GM21381 (cell line): ENCODE data around the gene CIAPIN1.

Source experiments
- ATAC-seq: cut with Tn5 transposase; IDR thresholded peaks from one replicate; pipeline ENCODE4 v1.9.1; 2021; ENCODE audit warnings: mild to moderate bottlenecking, moderate library complexity; ENCODE audit not compliant: unreplicated experiment

Gene CIAPIN1

DNA sequence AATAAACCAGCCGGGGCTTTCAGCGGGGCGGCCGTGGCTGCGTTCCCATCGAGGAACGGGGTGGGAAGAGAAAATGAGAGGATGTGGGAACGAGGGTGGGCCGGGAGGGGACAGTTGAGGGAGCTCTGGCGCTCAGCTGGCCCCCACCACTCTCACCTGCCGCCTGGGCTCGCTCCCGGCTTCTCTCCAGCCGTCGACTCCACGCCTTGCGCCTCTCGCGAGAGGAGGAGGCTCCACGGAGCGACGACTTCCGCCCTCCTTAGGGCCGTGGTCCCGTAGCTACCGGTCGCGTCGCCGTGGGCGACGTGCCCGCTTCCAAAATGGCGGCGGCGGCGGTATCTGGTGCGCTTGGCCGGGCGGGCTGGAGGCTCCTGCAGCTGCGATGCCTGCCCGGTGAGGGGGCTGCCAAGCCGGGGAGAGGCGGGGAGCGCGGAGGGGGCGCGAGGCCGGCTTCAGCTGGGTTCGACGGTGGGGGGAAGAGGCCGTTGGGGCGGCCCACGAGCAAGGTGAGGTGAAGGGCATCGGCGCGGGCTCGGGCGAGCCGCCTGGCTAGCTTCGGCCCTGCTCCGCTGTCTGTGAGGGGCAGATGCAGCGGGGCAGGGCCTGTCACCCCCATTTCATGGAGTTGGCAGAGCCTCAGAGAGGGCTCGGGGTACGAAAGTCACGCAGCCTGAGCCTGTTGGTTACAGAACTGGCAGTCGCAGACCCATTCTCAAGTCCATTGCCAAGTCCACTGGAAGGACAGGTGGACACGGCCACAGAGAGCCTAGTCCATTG, at the start of gene CIAPIN1, which contains the start of gene COQ9:
Gene CIAPIN1 (minus strand): TSS at position 200 of the 777 bp plus-strand sequence. CDS start 6,457 bp downstream, outside the sequence.
Gene COQ9 (plus strand): TSS at position 294 of the 777 bp plus-strand sequence. CDS start 27 bp downstream, at position 321.
- ATAC-seq: peak; percentile 99

DNA sequence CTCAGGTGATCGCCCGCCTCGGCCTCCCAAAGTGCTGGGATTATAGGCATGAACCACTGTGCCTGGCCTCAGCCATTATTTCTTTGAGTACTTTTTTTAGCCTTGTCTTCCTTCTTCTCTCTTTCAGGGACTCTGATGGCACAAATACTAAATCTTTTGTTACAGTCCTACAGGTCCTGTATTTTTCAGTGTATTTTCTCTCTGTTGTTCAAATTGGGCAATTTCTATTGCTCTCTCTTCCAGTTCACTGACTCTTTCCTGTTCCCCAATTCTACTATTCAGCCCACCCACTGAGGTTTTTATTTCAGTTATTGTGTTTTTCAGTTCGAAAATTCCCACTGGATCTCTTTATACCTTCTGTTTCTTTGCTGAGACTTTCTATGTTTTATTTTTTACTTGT, 46.6 kb upstream of the CIAPIN1 start:
- no peak for ATAC-seq

DNA sequence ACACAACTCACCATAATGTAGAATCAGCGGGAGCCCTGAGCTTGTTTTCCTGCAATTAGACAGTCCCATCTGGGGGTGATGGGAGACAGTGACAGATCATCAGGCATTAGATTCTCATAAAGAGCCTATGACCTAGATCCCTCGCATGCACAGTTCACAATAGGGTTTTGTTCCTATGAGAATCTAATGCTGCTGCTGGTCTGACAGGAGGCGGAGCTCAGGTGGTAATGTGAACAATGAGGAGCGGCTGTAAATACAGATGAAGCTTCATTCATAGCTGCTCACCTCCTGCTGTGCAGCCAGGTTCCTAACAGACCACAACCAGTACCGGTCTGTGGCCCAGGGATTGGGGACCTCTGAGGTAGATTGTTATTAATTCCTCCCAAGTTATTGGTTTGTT, 42.0 kb upstream of the CIAPIN1 start:
- no peak for ATAC-seq

DNA sequence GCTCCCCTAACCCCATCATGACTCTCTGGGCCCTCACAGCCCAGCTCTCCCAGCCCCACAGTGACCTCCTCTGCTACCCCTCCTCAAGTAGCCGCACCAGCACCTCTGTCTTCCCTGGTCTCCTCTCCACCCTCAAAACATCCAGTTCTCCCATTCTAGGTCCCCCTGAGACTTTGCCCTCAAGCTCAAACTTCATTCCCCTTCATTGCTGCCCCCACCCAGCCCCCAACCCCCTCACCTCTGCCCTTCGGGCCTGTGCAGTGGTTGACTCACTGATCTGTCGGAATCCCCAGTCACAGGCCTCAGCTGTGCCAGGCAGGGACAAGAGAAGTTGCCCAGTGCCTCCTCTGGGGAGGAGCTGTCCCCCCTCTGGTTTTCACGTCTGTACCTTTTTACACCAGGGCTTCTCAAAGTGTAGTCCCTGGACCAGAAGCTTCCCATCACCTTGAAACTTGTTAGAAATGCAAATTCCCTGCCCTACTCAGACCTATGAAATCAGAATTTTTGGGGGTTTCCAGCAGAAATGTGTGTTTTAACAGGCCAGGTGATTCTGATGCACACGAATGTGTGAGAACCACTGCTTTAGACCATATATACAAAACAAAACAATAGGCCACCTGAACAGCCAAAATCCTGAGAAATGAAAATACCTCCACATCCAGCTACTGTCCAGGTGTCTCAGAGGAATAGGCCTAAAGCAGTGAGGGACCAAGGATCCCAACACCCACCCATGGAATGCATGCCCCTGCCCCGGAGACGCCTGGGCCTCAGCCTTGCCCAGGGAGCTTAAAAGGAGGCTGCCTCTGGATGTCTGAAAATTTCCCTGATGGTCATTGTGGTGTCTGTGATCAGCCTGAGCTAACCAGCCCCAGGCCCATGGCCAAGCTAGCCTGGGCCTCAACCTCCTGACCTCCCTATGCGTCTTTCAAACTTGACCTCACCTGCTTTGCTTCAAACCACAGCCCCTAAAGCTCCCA, 40.0 kb upstream of the CIAPIN1 start:
- ATAC-seq: no peak

DNA sequence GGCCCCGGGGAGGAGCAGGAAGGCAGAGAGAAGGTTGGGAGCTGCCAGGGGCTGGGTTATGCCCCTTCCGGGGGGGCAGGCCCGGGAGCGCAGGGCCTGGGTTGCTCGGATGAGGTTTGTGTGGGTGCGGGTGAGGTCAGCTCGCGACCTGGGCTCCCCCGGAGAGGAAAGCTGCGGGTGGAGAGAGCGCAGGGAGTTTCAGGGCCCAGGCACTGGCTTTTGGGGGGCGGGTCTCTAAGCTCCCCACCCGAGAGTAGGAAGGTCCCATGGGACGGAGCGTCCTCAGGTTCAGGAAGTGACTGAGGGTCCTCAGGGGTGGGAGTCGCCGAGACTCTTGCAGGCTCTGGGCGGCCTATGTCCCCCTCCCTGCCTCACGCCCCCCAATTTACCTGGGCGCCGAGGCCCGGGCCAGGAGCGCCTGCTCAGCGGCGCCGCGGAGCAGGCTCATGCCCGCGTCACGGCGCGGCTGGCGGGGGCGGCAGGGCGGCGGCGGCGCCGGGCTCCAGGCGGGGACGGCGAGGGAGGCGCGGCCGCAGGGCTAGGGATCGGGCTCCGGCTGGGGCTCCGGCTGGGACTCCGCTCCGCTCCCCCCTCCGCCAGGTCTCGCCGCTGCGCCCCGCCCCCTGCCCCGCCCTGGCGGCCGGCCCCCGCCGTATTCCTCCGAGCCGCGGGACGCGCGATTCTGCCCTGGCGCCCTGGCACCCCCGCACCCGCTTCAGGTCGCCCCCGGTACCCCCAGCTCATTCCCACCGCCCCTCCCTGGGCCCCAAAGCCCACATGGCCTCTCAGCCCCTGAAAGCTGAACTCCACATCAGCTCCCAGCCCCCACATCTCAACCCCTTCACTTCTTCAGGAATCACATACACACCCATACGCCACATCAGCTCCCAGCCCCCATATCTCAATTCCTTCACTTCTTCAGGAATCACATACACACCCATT, 39.0 kb upstream of the CIAPIN1 start, which contains the start of gene DOK4:
Gene DOK4 (minus strand): TSS at position 578 of the 942 bp plus-strand sequence. CDS start 6,986 bp downstream, outside the sequence.
- ATAC-seq: peak; percentile 88

DNA sequence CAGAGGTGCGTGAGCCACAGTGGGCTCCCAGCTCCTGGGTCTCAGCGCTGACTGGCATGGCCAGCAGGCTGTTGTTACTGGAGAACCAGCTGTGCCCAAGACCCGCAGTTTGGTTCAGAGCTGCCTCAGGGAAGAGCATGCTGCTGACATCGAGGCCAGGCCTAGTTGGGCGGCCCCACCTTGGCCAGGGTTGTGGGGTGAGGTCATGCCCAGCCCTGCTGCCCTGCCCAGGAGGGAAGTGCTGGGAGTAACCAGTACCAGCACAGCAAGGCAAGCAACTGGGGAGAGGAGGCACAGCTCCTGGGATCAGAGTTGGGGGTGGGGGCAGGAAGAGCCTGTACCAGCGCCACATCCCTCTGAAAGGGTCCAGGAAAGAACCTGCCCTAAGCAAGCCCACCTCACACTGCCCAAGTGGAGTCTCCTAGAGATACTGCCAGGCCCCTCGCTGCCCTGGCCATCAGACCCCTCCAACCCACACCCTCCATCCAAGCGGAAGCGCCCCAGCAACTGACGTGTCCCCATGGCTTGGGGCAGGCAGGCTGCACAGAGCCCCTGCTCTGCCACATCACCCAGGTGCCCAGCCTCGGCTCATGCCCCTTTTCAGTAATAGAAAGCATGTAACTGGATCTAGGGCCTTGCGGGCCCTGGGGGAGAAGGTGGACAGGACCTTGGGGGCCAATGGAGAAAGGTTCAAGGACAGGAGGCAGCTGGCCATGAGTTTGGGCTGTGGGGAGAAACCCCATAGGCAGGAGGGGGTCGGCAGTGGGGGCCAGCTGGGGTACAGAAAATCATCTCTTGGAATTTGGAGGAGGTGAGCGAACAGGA, 38.1 kb upstream of the CIAPIN1 start:
- ATAC-seq: no peak

DNA sequence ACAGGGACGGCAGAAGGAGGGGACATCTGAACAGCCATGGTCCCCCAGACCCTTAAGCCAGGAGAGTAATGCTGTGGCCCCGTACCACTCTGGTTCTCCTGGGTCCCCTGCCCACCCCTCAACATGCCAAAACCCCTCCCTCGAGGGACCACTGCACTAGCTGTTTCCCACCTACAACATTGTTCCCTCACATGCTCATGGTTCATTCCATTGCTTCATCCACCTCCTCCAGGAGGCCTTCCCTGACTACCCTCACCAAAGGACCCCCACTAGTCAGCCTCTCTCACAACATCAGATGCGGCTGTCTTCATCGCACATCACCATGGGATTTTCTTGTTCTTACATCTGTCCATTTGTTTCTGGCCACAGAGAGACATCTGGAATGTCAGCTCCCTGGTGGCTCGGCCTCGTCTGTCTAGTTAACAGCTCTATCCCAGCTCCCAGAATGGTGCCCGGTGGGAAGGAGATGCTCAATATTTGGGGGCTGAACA, 37.4 kb upstream of the CIAPIN1 start:
- ATAC-seq: no peak

DNA sequence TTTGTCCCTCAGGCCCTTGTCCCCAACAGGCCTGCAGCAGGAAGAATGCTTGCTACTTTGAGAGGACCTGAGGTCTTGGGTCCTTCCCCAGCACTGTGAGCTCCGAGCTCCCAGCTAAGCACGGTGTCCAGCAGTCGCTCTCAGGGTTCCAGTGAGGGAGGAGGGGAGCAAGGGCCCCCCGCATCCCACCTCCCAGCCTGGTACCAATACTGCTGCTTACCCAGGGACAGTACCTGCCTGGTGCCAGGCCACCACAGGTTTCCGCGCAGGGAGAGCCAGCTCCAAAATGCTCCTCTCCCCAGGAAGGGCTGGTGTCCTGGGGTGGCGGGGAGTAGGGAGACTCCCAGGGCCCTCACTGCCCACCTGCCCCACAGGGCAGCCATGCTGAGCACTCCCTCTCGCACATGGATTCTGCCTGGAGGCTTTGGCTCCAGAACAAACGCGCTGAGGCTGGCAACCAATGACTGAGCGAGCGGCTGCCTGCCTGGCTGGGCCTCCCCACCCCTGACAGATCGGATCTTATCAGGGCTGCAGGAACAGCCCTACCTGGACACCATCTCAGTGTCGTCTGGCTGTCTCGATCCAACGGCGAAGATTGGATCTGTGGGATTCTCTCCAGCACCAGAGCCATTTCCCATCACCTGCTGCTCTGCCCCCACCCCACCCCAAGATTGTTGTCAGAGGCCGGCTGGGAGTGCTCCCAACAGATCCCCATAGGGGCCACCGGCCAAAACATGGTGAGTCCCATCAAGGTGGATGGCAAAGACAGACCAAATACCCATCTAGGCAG, 36.7 kb upstream of the CIAPIN1 start:
- no peak for ATAC-seq

DNA sequence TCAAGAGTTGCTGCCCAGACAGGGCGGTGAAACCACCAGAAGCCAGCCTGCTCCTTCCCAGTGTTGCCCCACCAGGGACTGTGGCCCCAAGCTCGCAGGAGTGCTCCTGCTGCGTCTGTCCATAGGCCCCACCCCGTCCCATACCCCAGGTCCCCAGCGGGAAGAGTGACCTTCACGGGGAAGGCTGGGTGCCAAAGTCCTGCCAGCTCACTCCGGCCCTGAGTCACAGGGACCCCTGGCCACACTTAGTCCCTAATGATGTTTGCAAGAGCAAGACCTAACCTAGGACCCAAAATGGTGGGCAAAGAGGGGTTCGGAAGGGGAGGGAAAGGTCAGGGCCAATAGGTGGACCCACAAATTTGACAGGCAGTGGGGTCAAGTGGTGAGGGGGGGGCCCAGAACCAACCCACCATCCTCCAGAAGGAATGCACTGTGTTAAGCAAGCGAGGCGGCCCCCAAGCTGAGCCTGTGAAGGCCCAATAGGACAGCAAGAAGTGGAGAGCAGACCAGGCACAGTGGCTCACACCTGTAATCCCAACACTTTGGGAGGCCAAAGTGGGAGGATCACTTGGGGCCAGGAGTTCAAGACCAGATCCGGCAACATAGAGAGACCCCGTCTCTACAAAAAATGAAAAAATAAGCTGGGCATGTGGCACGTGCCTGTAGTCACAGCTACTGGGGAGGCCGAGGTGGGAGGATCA, 35.8 kb upstream of the CIAPIN1 start:
- ATAC-seq: no peak

DNA sequence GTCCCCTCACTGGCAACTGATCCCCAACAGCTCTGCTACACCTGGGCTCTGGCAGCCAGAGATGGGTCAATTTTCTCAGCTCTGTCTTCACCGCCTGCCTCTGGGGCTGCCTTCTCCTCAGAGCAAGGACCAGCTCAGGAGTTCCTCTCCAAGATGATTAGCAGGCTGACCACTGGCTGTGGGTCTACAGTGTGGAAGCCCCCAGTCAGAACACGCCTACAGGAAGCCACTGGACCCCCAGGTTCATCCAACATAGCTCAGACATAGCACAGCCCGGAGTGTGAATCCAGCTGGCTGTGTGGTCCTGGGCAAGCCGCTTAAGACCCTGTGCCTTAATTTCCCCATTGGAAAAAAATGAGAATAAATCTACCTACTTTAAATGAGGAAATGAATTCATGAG, 34.2 kb upstream of the CIAPIN1 start:
- no peak for ATAC-seq

DNA sequence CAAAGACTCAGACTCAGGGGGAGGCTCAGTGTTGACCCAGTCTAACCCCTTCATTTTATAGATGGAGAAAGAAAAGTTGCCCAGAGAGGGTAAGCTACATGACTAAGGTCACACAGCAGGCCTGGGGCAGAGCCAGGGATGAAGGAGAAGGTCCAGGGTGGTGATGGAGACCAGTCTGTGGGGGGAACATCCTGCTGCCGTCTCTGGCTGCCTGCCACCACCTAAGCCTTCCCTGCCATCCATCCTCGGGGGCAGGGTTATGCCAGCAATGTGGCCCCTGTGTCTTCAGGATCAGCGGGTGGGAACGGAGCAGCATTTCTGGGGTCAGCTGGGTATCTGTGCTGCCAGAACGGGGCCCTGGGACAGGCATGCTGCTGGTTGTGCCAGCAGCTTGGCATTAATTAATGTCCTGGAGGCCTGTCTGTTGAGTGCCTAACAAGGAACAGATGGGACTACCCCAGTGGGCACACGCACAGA, 33.6 kb upstream of the CIAPIN1 start:
- no peak for ATAC-seq

DNA sequence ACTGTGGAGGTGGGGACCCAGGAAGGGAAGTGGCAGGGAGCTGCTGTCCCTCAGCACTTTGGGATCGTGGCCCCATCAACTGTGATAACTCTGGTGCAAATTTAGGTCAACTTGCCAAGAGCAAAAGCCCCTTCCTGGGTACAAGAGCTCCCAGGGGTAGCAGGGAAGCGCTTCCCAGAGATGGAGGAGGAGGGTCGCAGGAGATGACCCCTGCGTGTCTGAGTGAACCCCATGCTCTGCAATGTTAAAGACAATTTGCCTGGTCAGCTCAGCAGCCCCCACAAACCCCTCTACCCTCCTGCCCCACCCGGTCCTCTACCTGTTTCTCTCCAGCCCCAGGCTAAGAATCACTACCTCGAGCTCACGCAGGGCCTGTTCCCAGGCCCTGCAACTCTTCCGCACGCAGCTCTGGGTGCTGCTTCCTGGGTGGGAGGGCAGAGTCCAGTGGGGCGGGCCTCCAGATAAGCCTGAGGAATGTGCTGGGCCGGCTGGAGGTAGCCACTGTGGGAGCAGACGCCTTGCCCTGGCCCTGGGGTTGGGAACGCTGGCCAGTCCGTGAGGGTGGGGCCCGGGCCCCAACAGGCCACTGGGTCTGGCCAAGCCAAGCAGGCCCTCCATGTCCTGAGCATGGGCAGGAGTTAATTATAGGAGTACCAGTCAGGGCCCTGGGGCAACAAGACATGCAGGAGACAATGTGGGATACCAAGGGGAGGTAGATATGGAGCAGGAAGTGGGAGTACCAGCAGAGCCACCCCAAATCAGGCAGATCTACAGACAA, 33.0 kb upstream of the CIAPIN1 start:
- ATAC-seq: no peak

DNA sequence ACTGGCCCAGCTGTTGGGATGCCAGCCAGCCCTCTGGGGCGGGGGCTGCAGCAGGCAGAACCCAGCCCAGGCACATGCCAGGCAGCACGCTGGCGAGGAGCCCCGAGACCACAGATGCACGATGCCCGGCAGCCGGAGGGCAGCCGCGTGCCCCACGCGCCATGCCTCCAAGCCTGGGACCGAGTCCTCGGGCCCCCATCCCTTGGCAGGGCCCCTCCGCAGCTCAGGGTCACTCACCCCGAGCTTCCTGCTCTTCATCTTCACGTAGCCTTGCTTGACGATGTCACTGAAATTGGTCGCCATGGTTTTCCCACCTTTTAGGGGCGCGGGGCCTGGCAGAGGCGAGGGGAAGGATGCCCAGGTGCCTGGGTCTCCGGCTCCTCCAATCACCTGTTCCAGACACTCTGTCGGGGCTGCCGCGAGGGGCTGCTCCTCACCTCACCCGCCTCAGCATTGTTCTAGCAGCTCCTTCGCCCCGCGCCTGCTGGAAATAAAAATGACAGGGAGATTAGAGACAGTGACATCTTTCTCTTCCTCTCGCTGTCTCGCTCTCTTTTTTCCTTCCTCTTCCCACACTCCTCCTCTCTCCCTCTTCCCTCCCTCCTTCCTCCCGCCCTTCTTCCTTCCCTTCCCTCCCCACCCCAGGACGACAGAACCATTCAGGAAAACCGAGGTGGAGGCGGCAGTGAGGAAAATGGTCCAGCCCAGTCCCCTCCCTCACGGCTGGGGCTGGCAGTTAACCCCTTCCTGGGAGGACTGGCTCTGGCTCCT, 32.2 kb upstream of the CIAPIN1 start:
- no peak for ATAC-seq

DNA sequence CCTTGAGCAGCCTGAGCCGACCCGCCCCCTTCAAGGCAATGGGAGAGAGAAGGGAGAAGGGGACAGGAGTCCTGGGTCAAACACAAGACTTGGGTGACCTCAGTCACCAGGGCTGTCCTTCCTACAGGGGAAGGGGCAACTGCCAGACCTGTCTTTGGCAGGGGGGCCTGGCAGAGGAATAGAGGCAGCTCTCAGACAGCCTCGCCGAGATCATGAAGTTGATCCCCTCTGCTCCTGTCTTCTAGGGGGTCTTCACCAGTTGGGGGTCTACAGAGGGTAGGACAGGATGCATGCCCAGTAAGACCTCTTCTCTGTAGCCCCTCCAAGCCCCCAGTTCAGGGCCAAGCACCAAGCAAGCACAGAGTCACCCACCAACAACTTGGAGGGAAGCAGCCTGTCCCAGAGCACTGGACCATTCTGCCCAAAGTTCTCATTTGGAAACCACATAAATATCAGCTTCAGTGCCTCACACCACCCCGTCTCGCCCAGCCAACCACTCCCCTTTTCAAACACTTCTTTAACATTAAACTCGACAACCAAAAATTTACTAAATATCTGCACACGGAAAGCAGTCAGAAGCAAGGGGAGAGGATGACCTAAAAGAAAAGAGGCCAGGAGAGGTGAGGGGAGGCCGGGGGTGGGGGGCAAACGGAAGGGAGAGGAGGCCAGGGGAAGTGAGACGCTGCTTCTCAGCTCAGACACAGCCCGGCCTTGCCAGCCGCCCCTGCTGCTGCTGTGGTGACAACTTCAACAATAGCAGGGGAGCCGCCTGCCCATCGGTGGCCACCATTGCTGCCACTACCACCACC, 31.4 kb upstream of the CIAPIN1 start:
- ATAC-seq: no peak

DNA sequence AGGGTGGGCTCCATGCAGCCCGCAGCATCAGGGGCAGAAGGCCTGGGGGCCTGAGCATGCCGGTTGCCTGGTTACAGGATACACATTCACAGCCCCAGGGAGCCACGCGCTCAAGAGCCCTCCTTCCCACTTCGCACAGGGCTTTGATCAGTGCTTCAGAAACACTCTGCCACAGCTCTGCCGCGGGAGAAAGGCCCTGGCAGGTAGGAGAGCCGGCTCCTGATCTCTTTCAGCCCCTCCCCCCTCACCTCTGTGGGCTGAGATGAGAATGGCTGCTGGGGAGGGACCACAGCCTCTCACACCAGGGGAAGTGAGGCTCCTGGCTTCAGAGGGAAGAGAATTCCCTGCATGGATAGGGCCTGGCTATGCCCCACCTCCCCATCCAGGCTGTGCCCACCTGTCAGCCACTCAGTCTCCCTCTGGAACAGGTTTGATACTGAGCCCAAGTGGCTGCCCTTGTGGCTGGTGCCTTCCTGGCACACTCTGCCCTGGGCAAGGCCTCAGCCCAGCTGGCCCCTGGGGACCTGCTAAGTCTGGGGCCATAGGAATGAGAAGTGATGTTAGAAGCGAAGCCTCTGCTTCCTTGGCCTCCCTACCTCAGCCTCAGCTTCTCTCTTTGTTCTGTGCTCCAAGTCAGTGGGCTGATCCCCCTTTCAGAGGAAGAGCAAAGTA, 30.5 kb upstream of the CIAPIN1 start:
- ATAC-seq: no peak
